Panc1 (cell line): ENCODE results near the gene POC1B. TPM values are rescaled to one million over a fixed set of nuclear protein-coding genes. Genes with fewer than 3 reads are reported as not detected.

Experiments used
- ATAC-seq: fragments of 200-7000 bp; cut with Tn5 transposase; 2 replicates; pipeline ENCODE4 v1.9.1; 2020; ENCODE audit warnings: mild to moderate bottlenecking, moderate library complexity
- BruUV-seq: library from RNA; stranded (reverse); fragments of 400-500 nt; replicated peaks from 2 replicates; lab custom pipeline; 2021; lab: Mats Ljungman, UMichigan
- CTCF ChIA-PET: fragments of 300-600 bp; sonication (Branson Sonifier 250); formaldehyde crosslinking; loops from one replicate; lab custom pipeline; 2022; ENCODE audit warnings: antibody characterized with exemption; lab: Charles Lee
- POLR2A ChIA-PET: fragments of 300-600 bp; sonication (Branson Sonifier 250); formaldehyde crosslinking; loops from one replicate; lab custom pipeline; 2022; ENCODE audit warnings: antibody characterized with exemption; lab: Charles Lee
- DNase-seq: peaks from one replicate; pipeline ENCODE4 v3.0.0-alpha.2; 2010; ENCODE audit warnings: low read depth, low spot score
- H3K27ac ChIP-seq: 2 replicates; pipeline ENCODE4 v1.5.1; 2011; ENCODE audit warnings: mild to moderate bottlenecking, low read length, inconsistent platforms
- H3K27me3 ChIP-seq: fragments of 200-500 bp; sonication (Bioruptor generic); 2 replicates; pipeline ENCODE4 v1.6.0; 2014; ENCODE audit warnings: low read length, inconsistent platforms; ENCODE audit not compliant: control insufficient read depth, insufficient read depth
- H3K36me3 ChIP-seq: fragments of 200-500 bp; sonication (Bioruptor generic); 2 replicates; pipeline ENCODE4 v1.5.1; 2014; ENCODE audit warnings: inconsistent platforms, mild to moderate bottlenecking, low read length, moderate library complexity; ENCODE audit not compliant: control insufficient read depth, insufficient read depth
- H3K4me1 ChIP-seq: 2 replicates; pipeline ENCODE4 v1.5.1; 2011; ENCODE audit warnings: inconsistent platforms, mild to moderate bottlenecking, low read length, moderate library complexity; ENCODE audit not compliant: control insufficient read depth, insufficient read depth
- H3K4me3 ChIP-seq, 2 experiments: 2 replicates each; pipeline ENCODE4 v1.5.1; 2011 to 2012; ENCODE audit warnings: low read depth in 2 of 2, low read length in 2 of 2, mild to moderate bottlenecking in 2 of 2, inconsistent platforms in 1 of 2, moderate library complexity in 1 of 2
- H3K9me3 ChIP-seq: fragments of 200-500 bp; sonication (Bioruptor generic); 2 replicates; pipeline ENCODE4 v1.5.1; 2014; ENCODE audit warnings: low read depth, mild to moderate bottlenecking, inconsistent platforms, low read length, moderate library complexity; ENCODE audit not compliant: control insufficient read depth, insufficient read depth
- POLR2AphosphoS5 ChIP-seq: IDR thresholded peaks from 2 replicates; pipeline ENCODE4 v1.6.1; 2012; ENCODE audit warnings: mild to moderate bottlenecking, low read depth, low read length, moderate library complexity
- SIN3A ChIP-seq: IDR thresholded peaks from 2 replicates; pipeline ENCODE4 v1.6.1; 2012; ENCODE audit warnings: low read depth, mild to moderate bottlenecking, low read length, moderate library complexity, borderline replicate concordance; ENCODE audit not compliant: insufficient read depth
- TCF7L2 ChIP-seq: IDR thresholded peaks from 2 replicates; pipeline ENCODE4 v1.6.1; 2011; ENCODE audit warnings: mild to moderate bottlenecking, low read depth, low read length, inconsistent platforms
- in situ Hi-C: cut with HindIII; loops from 2 replicates; pipeline ENCODE4 v1.10.0; 2016; ENCODE audit warnings: low sequenced_read_pairs, low pct_unique_long_range_greater_than_20kb
- intact Hi-C: fragments of 100-400 bp; cut with micrococcal nuclease; formaldehyde crosslinking; loops from one replicate; pipeline ENCODE4 v1.10.0; 2022; ENCODE audit not compliant: unreplicated experiment
- total RNA-seq: library from RNA; stranded (reverse); gene quantifications from one replicate; pipeline ENCODE4 v1.2.1, GENCODE V29; 2021; ENCODE audit not compliant: unreplicated experiment
- TF ChIP-seq, protein P1 (sequence below): fragments of 450-650 bp; IDR thresholded peaks from 2 replicates; pipeline ENCODE4 v1.5.1; 2017; ENCODE audit warnings: mild to moderate bottlenecking
- TF ChIP-seq, protein P2 (sequence below), 2 experiments: IDR thresholded peaks; 2 replicates each; pipeline ENCODE4 v1.6.1; 2011 to 2012; ENCODE audit warnings: low read depth in 2 of 2, control low read depth in 1 of 2, low read length in 1 of 2, mild to moderate bottlenecking in 1 of 2, moderate library complexity in 1 of 2; ENCODE audit not compliant: insufficient read depth in 1 of 2

Gene POC1B
- total RNA-seq, 1 experiment from 2014 or later = 7.3 TPM

DNA sequence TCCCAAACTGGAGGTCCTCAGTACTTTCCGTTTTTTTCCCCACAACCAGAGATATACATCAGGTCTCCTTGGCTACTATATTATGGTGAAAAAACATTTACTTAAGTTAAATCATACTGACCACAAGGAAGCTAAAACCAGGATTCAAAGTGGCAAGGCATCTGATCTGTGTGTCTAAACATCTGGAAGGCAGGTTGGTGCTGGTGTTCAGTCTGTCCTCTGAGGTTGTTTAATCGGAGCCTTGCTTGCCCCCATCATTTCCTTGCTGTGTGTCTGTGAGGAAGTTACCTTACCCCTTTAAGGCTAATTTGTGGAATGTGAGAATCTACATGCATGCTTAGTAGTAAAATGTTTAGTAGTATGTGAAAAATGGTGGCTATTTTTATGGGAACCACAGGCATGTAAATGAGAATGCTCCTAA, 76.9 kb downstream of the POC1B start:
- CTCF ChIA-PET = no interaction called here
- no peaks in the 10 kb centered on the region for H3K27me3 ChIP-seq
- BruUV-seq = no TSS peak
- no peak overlapping the region; the same call in 1 of the 2 replicates for H3K27ac ChIP-seq
- H3K4me1 ChIP-seq = peaks cover 12% of the 10 kb centered on the region
- no peak overlapping the region for H3K4me3 ChIP-seq
- no peak for DNase-seq
- POLR2A ChIA-PET = no interaction called here
- no peaks in the 10 kb centered on the region for H3K36me3 ChIP-seq
- intact Hi-C loops (no loop called here), in situ Hi-C loops (no loop called here)
- H3K9me3 ChIP-seq = no peaks in the 10 kb centered on the region
- ATAC-seq = no peak
- TF ChIP-seq TCF7L2 (no peak), POLR2AphosphoS5 (no peak), SIN3A (no peak)
- TF ChIP-seq, protein P1, sequence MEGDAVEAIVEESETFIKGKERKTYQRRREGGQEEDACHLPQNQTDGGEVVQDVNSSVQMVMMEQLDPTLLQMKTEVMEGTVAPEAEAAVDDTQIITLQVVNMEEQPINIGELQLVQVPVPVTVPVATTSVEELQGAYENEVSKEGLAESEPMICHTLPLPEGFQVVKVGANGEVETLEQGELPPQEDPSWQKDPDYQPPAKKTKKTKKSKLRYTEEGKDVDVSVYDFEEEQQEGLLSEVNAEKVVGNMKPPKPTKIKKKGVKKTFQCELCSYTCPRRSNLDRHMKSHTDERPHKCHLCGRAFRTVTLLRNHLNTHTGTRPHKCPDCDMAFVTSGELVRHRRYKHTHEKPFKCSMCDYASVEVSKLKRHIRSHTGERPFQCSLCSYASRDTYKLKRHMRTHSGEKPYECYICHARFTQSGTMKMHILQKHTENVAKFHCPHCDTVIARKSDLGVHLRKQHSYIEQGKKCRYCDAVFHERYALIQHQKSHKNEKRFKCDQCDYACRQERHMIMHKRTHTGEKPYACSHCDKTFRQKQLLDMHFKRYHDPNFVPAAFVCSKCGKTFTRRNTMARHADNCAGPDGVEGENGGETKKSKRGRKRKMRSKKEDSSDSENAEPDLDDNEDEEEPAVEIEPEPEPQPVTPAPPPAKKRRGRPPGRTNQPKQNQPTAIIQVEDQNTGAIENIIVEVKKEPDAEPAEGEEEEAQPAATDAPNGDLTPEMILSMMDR = no peak
- TF ChIP-seq, protein P2, sequence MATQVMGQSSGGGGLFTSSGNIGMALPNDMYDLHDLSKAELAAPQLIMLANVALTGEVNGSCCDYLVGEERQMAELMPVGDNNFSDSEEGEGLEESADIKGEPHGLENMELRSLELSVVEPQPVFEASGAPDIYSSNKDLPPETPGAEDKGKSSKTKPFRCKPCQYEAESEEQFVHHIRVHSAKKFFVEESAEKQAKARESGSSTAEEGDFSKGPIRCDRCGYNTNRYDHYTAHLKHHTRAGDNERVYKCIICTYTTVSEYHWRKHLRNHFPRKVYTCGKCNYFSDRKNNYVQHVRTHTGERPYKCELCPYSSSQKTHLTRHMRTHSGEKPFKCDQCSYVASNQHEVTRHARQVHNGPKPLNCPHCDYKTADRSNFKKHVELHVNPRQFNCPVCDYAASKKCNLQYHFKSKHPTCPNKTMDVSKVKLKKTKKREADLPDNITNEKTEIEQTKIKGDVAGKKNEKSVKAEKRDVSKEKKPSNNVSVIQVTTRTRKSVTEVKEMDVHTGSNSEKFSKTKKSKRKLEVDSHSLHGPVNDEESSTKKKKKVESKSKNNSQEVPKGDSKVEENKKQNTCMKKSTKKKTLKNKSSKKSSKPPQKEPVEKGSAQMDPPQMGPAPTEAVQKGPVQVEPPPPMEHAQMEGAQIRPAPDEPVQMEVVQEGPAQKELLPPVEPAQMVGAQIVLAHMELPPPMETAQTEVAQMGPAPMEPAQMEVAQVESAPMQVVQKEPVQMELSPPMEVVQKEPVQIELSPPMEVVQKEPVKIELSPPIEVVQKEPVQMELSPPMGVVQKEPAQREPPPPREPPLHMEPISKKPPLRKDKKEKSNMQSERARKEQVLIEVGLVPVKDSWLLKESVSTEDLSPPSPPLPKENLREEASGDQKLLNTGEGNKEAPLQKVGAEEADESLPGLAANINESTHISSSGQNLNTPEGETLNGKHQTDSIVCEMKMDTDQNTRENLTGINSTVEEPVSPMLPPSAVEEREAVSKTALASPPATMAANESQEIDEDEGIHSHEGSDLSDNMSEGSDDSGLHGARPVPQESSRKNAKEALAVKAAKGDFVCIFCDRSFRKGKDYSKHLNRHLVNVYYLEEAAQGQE (IDR thresholded peaks at IDR 0.05; ENCODE audit: insufficient read depth in 1 of 2, low read depth in 2 of 2, low read length in 1 of 2) = no peak

DNA sequence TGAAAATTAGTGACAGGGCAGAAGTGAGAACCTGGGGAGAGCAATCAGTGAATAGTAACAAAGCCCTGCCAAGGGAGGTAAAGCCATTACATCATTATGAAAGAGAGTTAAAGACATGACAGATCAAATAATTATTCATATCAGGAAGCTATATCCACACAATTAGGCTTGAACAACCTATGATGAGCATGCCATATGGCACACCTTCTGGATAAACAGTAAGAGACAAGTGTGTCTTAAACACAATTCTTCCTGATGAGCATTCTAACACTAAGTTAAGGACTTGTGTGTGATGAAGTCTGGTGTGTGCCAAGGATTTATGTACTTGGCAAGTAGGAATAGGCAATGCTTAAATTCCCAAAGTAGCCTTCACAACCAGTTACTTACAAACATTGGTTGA, 77.3 kb downstream of the POC1B start:
- Histone ChIP-seq H3K36me3 (no peaks in the 10 kb centered on the region), H3K27ac (no peak overlapping the region; the same call in 1 of the 2 replicates), H3K4me1 (peaks cover 12% of the 10 kb centered on the region), H3K9me3 (no peaks in the 10 kb centered on the region), H3K4me3 (no peak overlapping the region), H3K27me3 (no peaks in the 10 kb centered on the region)
- DNase-seq (no peak), ATAC-seq (no peak)
- TF ChIP-seq TCF7L2 = no peak
- no peak for TF ChIP-seq POLR2AphosphoS5
- TF ChIP-seq, protein P1 = no peak
- no peak for TF ChIP-seq SIN3A
- TF ChIP-seq, protein P2 (IDR thresholded peaks at IDR 0.05; ENCODE audit: insufficient read depth in 1 of 2, low read depth in 2 of 2, low read length in 1 of 2) = no peak
- BruUV-seq = no TSS peak
- POLR2A ChIA-PET = no interaction called here
- intact Hi-C loops = no loop called here
- CTCF ChIA-PET = no interaction called here
- in situ Hi-C loops = no loop called here
